ENCODE measurements around the gene ADAM12.

GRCh38 chr10:126133906-126134656, 254.2 kb downstream of the ADAM12 start:
- TF ChIP-seq EZH2 (IDR thresholded peaks at IDR 0.05; ENCODE audit: borderline replicate concordance, low read depth, low read length, severe bottlenecking) = no peak
- TF ChIP-seq CTCF (IDR thresholded peaks at IDR 0.05; ENCODE audit: borderline replicate concordance, extremely low read depth, low read length, poor library complexity, severe bottlenecking) = no peak
